Measurements from ENCODE around the gene MKLN1.

DNA sequence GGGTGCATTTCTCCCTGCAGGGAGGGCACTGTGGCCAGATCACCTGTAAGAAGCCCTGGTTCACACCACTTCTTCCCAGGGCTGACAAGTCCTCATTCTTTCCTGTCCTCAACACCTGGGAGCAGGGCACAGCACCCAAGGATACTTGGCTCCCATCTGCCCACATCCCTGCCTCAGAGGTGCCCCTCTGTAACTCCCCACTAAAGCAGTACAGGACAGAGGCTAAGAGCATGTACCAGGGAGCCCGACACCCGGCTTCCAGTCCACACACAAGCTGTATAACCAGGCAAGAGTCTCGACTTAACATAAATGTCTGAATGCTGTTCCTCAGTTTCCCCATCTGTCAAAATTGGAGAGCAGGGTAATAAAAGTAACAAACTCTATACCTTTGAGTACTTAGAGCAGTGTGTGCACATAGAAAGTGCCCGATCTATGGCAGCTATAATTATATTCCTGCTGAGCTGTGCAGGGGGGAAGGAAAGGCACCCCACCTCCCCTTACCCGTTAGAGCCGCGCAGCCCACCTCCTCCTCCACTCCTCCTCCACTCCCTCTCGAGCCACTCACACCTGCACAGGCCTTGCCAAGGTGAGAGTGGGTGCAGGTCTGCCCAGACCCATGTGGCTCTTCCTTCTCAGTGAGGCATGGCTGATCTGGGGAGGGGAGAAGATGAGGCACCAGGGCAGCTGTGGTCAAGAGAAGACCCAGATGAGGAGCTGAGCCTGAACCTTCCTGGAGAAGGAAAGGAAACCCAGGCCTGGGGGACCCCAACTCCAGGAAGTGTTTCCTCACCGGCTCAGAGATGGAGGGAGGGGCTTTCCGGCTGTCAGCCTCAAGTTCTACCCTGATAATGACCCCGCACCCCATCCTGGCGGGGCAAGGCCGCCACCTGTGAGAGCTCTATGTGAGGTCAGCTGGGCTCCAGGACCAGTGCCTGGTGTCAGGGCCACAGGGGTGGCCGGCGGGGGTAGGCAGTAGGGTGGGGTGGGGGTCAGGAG is 206.2 kb downstream of the MKLN1 start:
- TF ChIP-seq, protein P1, sequence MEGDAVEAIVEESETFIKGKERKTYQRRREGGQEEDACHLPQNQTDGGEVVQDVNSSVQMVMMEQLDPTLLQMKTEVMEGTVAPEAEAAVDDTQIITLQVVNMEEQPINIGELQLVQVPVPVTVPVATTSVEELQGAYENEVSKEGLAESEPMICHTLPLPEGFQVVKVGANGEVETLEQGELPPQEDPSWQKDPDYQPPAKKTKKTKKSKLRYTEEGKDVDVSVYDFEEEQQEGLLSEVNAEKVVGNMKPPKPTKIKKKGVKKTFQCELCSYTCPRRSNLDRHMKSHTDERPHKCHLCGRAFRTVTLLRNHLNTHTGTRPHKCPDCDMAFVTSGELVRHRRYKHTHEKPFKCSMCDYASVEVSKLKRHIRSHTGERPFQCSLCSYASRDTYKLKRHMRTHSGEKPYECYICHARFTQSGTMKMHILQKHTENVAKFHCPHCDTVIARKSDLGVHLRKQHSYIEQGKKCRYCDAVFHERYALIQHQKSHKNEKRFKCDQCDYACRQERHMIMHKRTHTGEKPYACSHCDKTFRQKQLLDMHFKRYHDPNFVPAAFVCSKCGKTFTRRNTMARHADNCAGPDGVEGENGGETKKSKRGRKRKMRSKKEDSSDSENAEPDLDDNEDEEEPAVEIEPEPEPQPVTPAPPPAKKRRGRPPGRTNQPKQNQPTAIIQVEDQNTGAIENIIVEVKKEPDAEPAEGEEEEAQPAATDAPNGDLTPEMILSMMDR (IDR thresholded peaks at IDR 0.05) = no peak
- no peak for TF ChIP-seq POLR2A (IDR thresholded peaks at IDR 0.05)
